Lower leg skin (tissue), 3 donors: ENCODE results near the gene ZNF138.

Experiments used
- CTCF ChIP-seq, 3 donors: fragments of 450-650 bp; IDR thresholded peaks; one replicate each; pipeline ENCODE4 v1.5.1; 2016; ENCODE audit warnings: antibody characterized with exemption in 3 of 3, mild to moderate bottlenecking in 3 of 3, moderate library complexity in 2 of 3
- POLR2A ChIP-seq, 2 donors: fragments of 450-650 bp; IDR thresholded peaks; one replicate each; pipeline ENCODE4 v1.6.1; 2016 to 2017; ENCODE audit warnings: antibody characterized with exemption in 2 of 2, mild to moderate bottlenecking in 1 of 2, moderate library complexity in 1 of 2

GRCh38 chr7:64874562-64875250, 80.5 kb downstream of the ZNF138 start:
- TF ChIP-seq POLR2A (IDR thresholded peaks at IDR 0.05), result no peak
- TF ChIP-seq CTCF (IDR thresholded peaks at IDR 0.05), result no peak
